GM23338 (cell line): Measurements from ENCODE around the gene PCBP4. TPM values are rescaled to one million over a fixed set of nuclear protein-coding genes. Genes with fewer than 3 reads are reported as not detected.

ENCODE experiments used
- ATAC-seq: fragments of 200-7000 bp; cut with Tn5 transposase; 3 replicates; pipeline ENCODE4 v1.9.1; 2020
- DNase-seq: peaks from one replicate; pipeline ENCODE4 v3.0.0-alpha.2; 2015; ENCODE audit warnings: low spot score
- H2AFZ ChIP-seq: fragments of 200-600 bp; sonication (generic); 2 replicates; pipeline ENCODE4 v1.8.0; 2016; ENCODE audit warnings: antibody characterized with exemption, mild to moderate bottlenecking, moderate library complexity
- H3F3A ChIP-seq: fragments of 200-600 bp; sonication (generic); replicated peaks from 2 replicates; pipeline ENCODE4 v1.8.0; 2017; ENCODE audit warnings: antibody characterized with exemption, mixed run types, low read depth
- H3K27ac ChIP-seq: fragments of 200-600 bp; sonication (generic); 2 replicates; pipeline ENCODE4 v1.6.1; 2016; ENCODE audit warnings: low read depth
- H3K27me3 ChIP-seq: fragments of 200-600 bp; sonication (generic); 2 replicates; pipeline ENCODE4 v1.8.0; 2016; ENCODE audit warnings: mild to moderate bottlenecking, mixed run types, moderate library complexity; ENCODE audit not compliant: insufficient read depth
- H3K36me3 ChIP-seq: fragments of 200-600 bp; sonication (generic); 2 replicates; pipeline ENCODE4 v1.8.0; 2016; ENCODE audit warnings: mild to moderate bottlenecking; ENCODE audit not compliant: insufficient read depth
- H3K4me1 ChIP-seq: fragments of 200-600 bp; sonication (generic); 2 replicates; pipeline ENCODE4 v1.8.0; 2016; ENCODE audit warnings: mild to moderate bottlenecking, moderate library complexity; ENCODE audit not compliant: insufficient read depth
- H3K4me2 ChIP-seq: fragments of 200-600 bp; sonication (generic); 2 replicates; pipeline ENCODE4 v1.7.1; 2017; ENCODE audit warnings: mixed run types
- H3K4me3 ChIP-seq: fragments of 200-600 bp; sonication (generic); 2 replicates; pipeline ENCODE4 v1.6.1; 2016; ENCODE audit warnings: mixed run types
- H3K79me2 ChIP-seq: fragments of 200-600 bp; sonication (generic); replicated peaks from 2 replicates; pipeline ENCODE4 v1.8.0; 2017; ENCODE audit warnings: mild to moderate bottlenecking; ENCODE audit not compliant: insufficient read depth
- H3K9me2 ChIP-seq: fragments of 200-600 bp; sonication (generic); 2 replicates; pipeline ENCODE4 v1.8.0; 2017; ENCODE audit not compliant: insufficient read depth
- H4K20me1 ChIP-seq: fragments of 200-600 bp; sonication (generic); replicated peaks from 2 replicates; pipeline ENCODE4 v1.8.0; 2017; ENCODE audit warnings: mild to moderate bottlenecking; ENCODE audit not compliant: insufficient read depth
- H3K27ac Mint-ChIP-seq: 2 replicates; pipeline ENCODE4 v1.8.0; 2020; ENCODE audit warnings: inconsistent platforms, mild to moderate bottlenecking, moderate library complexity, mixed read lengths
- H3K27me3 Mint-ChIP-seq: 3 replicates; pipeline ENCODE4 v1.8.0; 2022; ENCODE audit warnings: low read depth, mild to moderate bottlenecking, moderate library complexity, mixed read lengths, inconsistent platforms; ENCODE audit not compliant: insufficient read depth, poor library complexity
- H3K36me3 Mint-ChIP-seq: 3 replicates; pipeline ENCODE4 v1.8.0; 2021; ENCODE audit warnings: low read depth, mild to moderate bottlenecking, inconsistent platforms, moderate library complexity, mixed read lengths
- H3K4me1 Mint-ChIP-seq: 3 replicates; pipeline ENCODE4 v1.8.0; 2020; ENCODE audit warnings: mild to moderate bottlenecking, inconsistent platforms, mixed read lengths
- H3K4me3 Mint-ChIP-seq: 3 replicates; pipeline ENCODE4 v1.8.0; 2021; ENCODE audit warnings: moderate library complexity, mild to moderate bottlenecking, inconsistent platforms, mixed read lengths
- H3K9me3 Mint-ChIP-seq: 3 replicates; pipeline ENCODE4 v1.8.0; 2020; ENCODE audit warnings: moderate library complexity, mild to moderate bottlenecking, inconsistent platforms, mixed read lengths
- CREB1 ChIP-seq: fragments of 250-450 bp; sonication (Bioruptor Pico); IDR thresholded peaks from 2 replicates; pipeline ENCODE4 v1.5.0; 2020; ENCODE audit warnings: low read depth, mild to moderate bottlenecking, moderate library complexity
- EZH2 ChIP-seq: fragments of 200-600 bp; sonication (generic); IDR thresholded peaks from one replicate; pipeline ENCODE4 v1.8.0; 2017; ENCODE audit warnings: antibody characterized with exemption, mild to moderate bottlenecking, low read depth; ENCODE audit not compliant: unreplicated experiment
- NANOG ChIP-seq: IDR thresholded peaks from 2 replicates; pipeline ENCODE4 v1.6.1; 2016; ENCODE audit warnings: antibody characterized with exemption, borderline replicate concordance
- STAT1 ChIP-seq: IDR thresholded peaks from one replicate; pipeline ENCODE4 v1.6.1; 2016; ENCODE audit warnings: antibody characterized with exemption; ENCODE audit not compliant: unreplicated experiment
- ZNF114 ChIP-seq: fragments of 250-450 bp; sonication (Bioruptor Pico); IDR thresholded peaks from 2 replicates; pipeline ENCODE4 v1.5.0; 2020; ENCODE audit warnings: mild to moderate bottlenecking, moderate library complexity
- ZNF331 ChIP-seq: fragments of 250-450 bp; sonication (Bioruptor Pico); IDR thresholded peaks from 2 replicates; pipeline ENCODE4 v1.5.0; 2020; ENCODE audit warnings: low read depth, mild to moderate bottlenecking, moderate library complexity
- ZNF462 ChIP-seq: fragments of 250-450 bp; sonication (Bioruptor Pico); IDR thresholded peaks from 2 replicates; pipeline ENCODE4 v1.5.0; 2020; ENCODE audit warnings: mild to moderate bottlenecking, moderate library complexity
- polyA plus RNA-seq: library from polyadenylated mRNA; unstranded; fragments of >200 nt; fragmentation: Nextera tagmentation; extraction: Ambion mirVana; gene quantifications from 2 replicates; pipeline ENCODE4 v1.2.1, GENCODE V29; 2016
- total RNA-seq: library from RNA; depleted of rRNA; stranded (reverse); fragments of >200 nt; shearing (Covaris generic); gene quantifications from 2 replicates; pipeline ENCODE4 v1.2.3, GENCODE V29; 2014
- TF ChIP-seq, protein P1 (sequence below): IDR thresholded peaks from one replicate; pipeline ENCODE4 v1.6.1; 2018; ENCODE audit warnings: antibody characterized with exemption; ENCODE audit not compliant: unreplicated experiment
- TF ChIP-seq, protein P2 (sequence below), 2 experiments: fragments of 200-600 bp in 1 of 2; sonication (generic) in 1 of 2; conservative IDR thresholded peaks; 2 replicates each; pipeline versions ENCODE4 v1.5.1 to v1.6.1; 2016 to 2017; ENCODE audit warnings: antibody characterized with exemption in 2 of 2, low read depth in 2 of 2, mild to moderate bottlenecking in 2 of 2, moderate library complexity in 1 of 2

The PCBP4 gene
- total and polyA plus RNA-seq, 2 experiments from 2014 or later = 11.8 to 37.6 TPM

- no peak for TF ChIP-seq CREB1 (CRISPR knock-in tag)
- no peak for TF ChIP-seq ZNF331 (CRISPR knock-in tag)
- no peak for TF ChIP-seq NANOG
Observed at GRCh38 chr3:51958603-51959521, 8.4 kb downstream of the PCBP4 start (continued).

DNA sequence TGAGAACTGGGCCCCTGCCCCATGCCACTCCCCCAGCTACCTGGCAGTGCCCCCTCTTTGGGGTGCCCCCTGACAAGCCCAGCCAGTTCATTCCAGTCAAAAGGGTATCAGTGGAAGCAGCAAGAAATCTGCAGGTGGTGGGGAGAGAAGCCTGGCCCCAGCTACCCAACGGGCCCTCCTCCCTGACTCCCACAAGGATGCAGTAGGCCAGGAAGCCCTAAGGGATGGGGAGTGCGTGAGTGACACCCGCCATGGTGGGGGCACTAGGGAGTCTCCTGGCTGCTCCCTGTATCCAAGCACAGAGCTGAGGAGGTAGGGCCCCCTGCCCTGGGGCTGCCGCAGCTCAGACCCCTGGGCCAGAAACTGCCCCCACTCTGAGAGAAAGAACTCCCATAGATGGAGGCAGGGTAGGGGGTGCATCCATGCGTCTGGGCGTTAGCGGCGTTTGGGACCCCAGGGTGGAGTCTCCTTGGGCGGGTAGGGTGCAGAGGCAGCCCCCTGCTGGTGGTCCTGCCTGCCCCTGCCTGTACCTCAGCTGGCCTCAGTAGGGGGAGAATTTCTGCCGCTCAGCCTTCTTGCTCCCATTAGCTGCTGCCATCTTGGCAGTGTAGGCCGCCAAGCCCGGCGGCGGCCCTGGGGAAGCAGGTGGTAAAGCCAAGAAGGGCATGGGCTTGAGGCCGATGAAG lies 9.6 kb downstream of the PCBP4 start:
- Histone ChIP-seq H3K36me3 (no peaks in the 10 kb centered on the region), H3F3A (0 out of 2 replicates have a peak, but pooled peaks cover 5% of the 10 kb centered on the region), H4K20me1 (no peaks in the 10 kb centered on the region; the same call in 1 of the 2 replicates), H3K27ac (no peak overlapping the region), H3K4me2 (no peak overlapping the region), H3K9me2 (no peaks in the 10 kb centered on the region), H3K79me2 (no peaks in the 10 kb centered on the region), H3K4me3 (no peak overlapping the region), H3K4me1 (no peaks in the 10 kb centered on the region; the same call in 1 of the 2 replicates), H2AFZ (no peak overlapping the region), H3K27me3 (peaks cover 46% of the 10 kb centered on the region)
- peaks cover 3% of the 10 kb centered on the region; the same call in 1 of the 3 replicates for H3K36me3 Mint-ChIP-seq
- H3K4me1 Mint-ChIP-seq = peaks cover 9% of the 10 kb centered on the region; the same call in 2 of the 3 replicates
- H3K27ac Mint-ChIP-seq = no peak overlapping the region
- no peak overlapping the region for H3K4me3 Mint-ChIP-seq
- no peak for DNase-seq
- no peak for ATAC-seq
- no peaks in the 10 kb centered on the region for H3K9me3 Mint-ChIP-seq
- TF ChIP-seq ZNF114 (CRISPR knock-in tag) (no peak), NANOG (no peak), ZNF462 (no peak), ZNF331 (CRISPR knock-in tag) (no peak), CREB1 (CRISPR knock-in tag) (no peak), STAT1 (no peak), EZH2 (no peak)
- TF ChIP-seq, protein P1, sequence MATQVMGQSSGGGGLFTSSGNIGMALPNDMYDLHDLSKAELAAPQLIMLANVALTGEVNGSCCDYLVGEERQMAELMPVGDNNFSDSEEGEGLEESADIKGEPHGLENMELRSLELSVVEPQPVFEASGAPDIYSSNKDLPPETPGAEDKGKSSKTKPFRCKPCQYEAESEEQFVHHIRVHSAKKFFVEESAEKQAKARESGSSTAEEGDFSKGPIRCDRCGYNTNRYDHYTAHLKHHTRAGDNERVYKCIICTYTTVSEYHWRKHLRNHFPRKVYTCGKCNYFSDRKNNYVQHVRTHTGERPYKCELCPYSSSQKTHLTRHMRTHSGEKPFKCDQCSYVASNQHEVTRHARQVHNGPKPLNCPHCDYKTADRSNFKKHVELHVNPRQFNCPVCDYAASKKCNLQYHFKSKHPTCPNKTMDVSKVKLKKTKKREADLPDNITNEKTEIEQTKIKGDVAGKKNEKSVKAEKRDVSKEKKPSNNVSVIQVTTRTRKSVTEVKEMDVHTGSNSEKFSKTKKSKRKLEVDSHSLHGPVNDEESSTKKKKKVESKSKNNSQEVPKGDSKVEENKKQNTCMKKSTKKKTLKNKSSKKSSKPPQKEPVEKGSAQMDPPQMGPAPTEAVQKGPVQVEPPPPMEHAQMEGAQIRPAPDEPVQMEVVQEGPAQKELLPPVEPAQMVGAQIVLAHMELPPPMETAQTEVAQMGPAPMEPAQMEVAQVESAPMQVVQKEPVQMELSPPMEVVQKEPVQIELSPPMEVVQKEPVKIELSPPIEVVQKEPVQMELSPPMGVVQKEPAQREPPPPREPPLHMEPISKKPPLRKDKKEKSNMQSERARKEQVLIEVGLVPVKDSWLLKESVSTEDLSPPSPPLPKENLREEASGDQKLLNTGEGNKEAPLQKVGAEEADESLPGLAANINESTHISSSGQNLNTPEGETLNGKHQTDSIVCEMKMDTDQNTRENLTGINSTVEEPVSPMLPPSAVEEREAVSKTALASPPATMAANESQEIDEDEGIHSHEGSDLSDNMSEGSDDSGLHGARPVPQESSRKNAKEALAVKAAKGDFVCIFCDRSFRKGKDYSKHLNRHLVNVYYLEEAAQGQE = no peak
- TF ChIP-seq, protein P2, sequence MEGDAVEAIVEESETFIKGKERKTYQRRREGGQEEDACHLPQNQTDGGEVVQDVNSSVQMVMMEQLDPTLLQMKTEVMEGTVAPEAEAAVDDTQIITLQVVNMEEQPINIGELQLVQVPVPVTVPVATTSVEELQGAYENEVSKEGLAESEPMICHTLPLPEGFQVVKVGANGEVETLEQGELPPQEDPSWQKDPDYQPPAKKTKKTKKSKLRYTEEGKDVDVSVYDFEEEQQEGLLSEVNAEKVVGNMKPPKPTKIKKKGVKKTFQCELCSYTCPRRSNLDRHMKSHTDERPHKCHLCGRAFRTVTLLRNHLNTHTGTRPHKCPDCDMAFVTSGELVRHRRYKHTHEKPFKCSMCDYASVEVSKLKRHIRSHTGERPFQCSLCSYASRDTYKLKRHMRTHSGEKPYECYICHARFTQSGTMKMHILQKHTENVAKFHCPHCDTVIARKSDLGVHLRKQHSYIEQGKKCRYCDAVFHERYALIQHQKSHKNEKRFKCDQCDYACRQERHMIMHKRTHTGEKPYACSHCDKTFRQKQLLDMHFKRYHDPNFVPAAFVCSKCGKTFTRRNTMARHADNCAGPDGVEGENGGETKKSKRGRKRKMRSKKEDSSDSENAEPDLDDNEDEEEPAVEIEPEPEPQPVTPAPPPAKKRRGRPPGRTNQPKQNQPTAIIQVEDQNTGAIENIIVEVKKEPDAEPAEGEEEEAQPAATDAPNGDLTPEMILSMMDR (conservative IDR thresholded peaks at IDR 0.05; ENCODE audit: low read depth in 2 of 2) = peak in 1 of 2 experiments; percentile 24; a peak in 1 of 4 replicates
- peaks cover 48% of the 10 kb centered on the region for H3K27me3 Mint-ChIP-seq
